ENCODE data around the gene MRM2.

DNA sequence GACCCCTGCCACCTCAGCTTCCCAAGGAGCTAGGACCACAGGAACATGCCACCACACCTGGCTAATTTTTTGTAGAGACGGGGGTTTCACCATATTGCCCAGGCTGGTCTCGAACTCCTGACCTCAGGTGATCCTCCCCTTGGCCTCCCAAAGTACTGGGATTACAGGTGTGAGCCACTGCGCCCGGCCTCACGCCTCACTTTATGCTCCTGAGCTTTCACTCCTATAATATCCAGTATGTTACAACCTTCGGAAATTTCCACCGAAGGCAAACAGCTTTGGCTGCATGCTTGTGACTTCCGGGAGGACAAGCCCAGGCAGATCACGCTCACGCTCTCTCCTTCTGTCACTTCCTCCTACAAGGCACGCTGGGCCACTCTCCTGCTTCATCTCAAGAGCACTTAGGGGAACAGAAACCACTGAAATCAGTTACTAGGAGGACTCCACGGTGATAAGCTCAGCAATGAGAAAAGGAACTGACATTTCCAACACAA, 4.8 kb downstream of the MRM2 start:
- TF ChIP-seq, protein P1, sequence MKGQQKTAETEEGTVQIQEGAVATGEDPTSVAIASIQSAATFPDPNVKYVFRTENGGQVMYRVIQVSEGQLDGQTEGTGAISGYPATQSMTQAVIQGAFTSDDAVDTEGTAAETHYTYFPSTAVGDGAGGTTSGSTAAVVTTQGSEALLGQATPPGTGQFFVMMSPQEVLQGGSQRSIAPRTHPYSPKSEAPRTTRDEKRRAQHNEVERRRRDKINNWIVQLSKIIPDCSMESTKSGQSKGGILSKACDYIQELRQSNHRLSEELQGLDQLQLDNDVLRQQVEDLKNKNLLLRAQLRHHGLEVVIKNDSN (CRISPR knock-in tag; IDR thresholded peaks at IDR 0.05): no peak
- TF ChIP-seq, protein P2, sequence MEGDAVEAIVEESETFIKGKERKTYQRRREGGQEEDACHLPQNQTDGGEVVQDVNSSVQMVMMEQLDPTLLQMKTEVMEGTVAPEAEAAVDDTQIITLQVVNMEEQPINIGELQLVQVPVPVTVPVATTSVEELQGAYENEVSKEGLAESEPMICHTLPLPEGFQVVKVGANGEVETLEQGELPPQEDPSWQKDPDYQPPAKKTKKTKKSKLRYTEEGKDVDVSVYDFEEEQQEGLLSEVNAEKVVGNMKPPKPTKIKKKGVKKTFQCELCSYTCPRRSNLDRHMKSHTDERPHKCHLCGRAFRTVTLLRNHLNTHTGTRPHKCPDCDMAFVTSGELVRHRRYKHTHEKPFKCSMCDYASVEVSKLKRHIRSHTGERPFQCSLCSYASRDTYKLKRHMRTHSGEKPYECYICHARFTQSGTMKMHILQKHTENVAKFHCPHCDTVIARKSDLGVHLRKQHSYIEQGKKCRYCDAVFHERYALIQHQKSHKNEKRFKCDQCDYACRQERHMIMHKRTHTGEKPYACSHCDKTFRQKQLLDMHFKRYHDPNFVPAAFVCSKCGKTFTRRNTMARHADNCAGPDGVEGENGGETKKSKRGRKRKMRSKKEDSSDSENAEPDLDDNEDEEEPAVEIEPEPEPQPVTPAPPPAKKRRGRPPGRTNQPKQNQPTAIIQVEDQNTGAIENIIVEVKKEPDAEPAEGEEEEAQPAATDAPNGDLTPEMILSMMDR (IDR thresholded peaks at IDR 0.05): no peak
- no peak for TF ChIP-seq ZNF317 (CRISPR knock-in tag; IDR thresholded peaks at IDR 0.05; ENCODE audit: borderline replicate concordance, low read depth)
- no peak for TF ChIP-seq ESRRA (CRISPR knock-in tag; IDR thresholded peaks at IDR 0.05; ENCODE audit: borderline replicate concordance)
- no peak for TF ChIP-seq ZNF232 (CRISPR knock-in tag; IDR thresholded peaks at IDR 0.05)

Measured in WTC11 (cell line).